PC-3 (cell line): ENCODE results near the gene KCTD16. TPM values are rescaled to one million over a fixed set of nuclear protein-coding genes. Genes with fewer than 3 reads are reported as not detected.

Experiments
- ATAC-seq: fragments of 200-7000 bp; cut with Tn5 transposase; 2 replicates; pipeline ENCODE4 v1.9.1; 2020; ENCODE audit warnings: mild to moderate bottlenecking, moderate library complexity
- BruUV-seq: library from RNA; stranded (reverse); fragments of 400-500 nt; replicated peaks from 2 replicates; lab custom pipeline; 2021; lab: Mats Ljungman, UMichigan
- CTCF ChIA-PET: fragments of 300-600 bp; sonication (Branson Sonifier 250); formaldehyde crosslinking; loops from one replicate; lab custom pipeline; 2022; ENCODE audit warnings: antibody characterized with exemption; lab: Charles Lee
- POLR2A ChIA-PET: fragments of 300-600 bp; sonication (Branson Sonifier 250); formaldehyde crosslinking; loops from one replicate; lab custom pipeline; 2022; ENCODE audit warnings: antibody characterized with exemption; ENCODE audit not compliant: unreplicated experiment; lab: Charles Lee
- DNase-seq: peaks from one replicate; pipeline ENCODE4 v3.0.0-alpha.2; 2015
- H2AFZ ChIP-seq: fragments of 300-600 bp; sonication (generic); 2 replicates; pipeline ENCODE4 v1.6.0; 2016; ENCODE audit warnings: antibody characterized with exemption, low read length
- H3F3A ChIP-seq: fragments of 300-600 bp; sonication (generic); one replicate; pipeline ENCODE4 v1.6.0; 2017; ENCODE audit warnings: antibody characterized with exemption, low read length, control low read depth, mild to moderate bottlenecking; ENCODE audit not compliant: unreplicated experiment
- H3K27ac ChIP-seq: fragments of 300-600 bp; sonication (generic); 2 replicates; pipeline ENCODE4 v1.5.1; 2016; ENCODE audit warnings: mild to moderate bottlenecking, low read length
- H3K27me3 ChIP-seq: fragments of 300-600 bp; sonication (generic); 2 replicates; pipeline ENCODE4 v1.6.1; 2016; ENCODE audit warnings: low read length, mixed read lengths
- H3K36me3 ChIP-seq: fragments of 300-600 bp; sonication (generic); 2 replicates; pipeline ENCODE4 v1.6.1; 2016; ENCODE audit warnings: low read depth, mixed run types, low read length, mixed read lengths
- H3K4me1 ChIP-seq: fragments of 300-600 bp; sonication (generic); 2 replicates; pipeline ENCODE4 v1.5.1; 2016; ENCODE audit warnings: low read length; ENCODE audit not compliant: insufficient read depth
- H3K4me2 ChIP-seq: fragments of 300-600 bp; sonication (generic); 2 replicates; pipeline ENCODE4 v1.6.0; 2016; ENCODE audit warnings: low read length
- H3K4me3 ChIP-seq: fragments of 300-600 bp; sonication (generic); 2 replicates; pipeline ENCODE4 v1.5.1; 2016; ENCODE audit warnings: mild to moderate bottlenecking, low read length, mixed read lengths
- H3K79me2 ChIP-seq: fragments of 300-600 bp; sonication (generic); 2 replicates; pipeline ENCODE4 v1.6.1; 2017; ENCODE audit warnings: low read length, mixed read lengths
- H3K9ac ChIP-seq: fragments of 300-600 bp; sonication (generic); 2 replicates; pipeline ENCODE4 v1.6.0; 2016; ENCODE audit warnings: mild to moderate bottlenecking, low read length
- H3K9me2 ChIP-seq: fragments of 300-600 bp; sonication (generic); replicated peaks from 2 replicates; pipeline ENCODE4 v1.6.1; 2016; ENCODE audit warnings: mixed run types, low read length, mixed read lengths
- H3K9me3 ChIP-seq: fragments of 300-600 bp; sonication (generic); 2 replicates; pipeline ENCODE4 v1.6.1; 2016; ENCODE audit warnings: low read length, mixed read lengths
- H4K20me1 ChIP-seq: fragments of 300-600 bp; sonication (generic); 2 replicates; pipeline ENCODE4 v1.6.1; 2016; ENCODE audit warnings: low read length, mixed read lengths
- EZH2 ChIP-seq: fragments of 300-600 bp; sonication (generic); IDR thresholded peaks from one replicate; pipeline ENCODE4 v1.6.1; 2017; ENCODE audit warnings: antibody characterized with exemption, mild to moderate bottlenecking, low read length; ENCODE audit not compliant: unreplicated experiment
- EZH2phosphoT487 ChIP-seq: fragments of 300-600 bp; sonication (generic); IDR thresholded peaks from 2 replicates; pipeline ENCODE4 v1.6.1; 2018; ENCODE audit warnings: mild to moderate bottlenecking, antibody characterized with exemption, low read length, borderline replicate concordance
- intact Hi-C: fragments of 100-400 bp; cut with micrococcal nuclease; formaldehyde crosslinking; loops from 2 replicates; pipeline ENCODE4 v1.9.0; 2023
- total RNA-seq: library from RNA; depleted of rRNA; stranded (reverse); fragments of >200 nt; gene quantifications from 2 replicates; pipeline ENCODE4 v1.2.3, GENCODE V29; 2014
- TF ChIP-seq, protein P1 (sequence below): fragments of 300-600 bp; sonication (generic); conservative IDR thresholded peaks from 2 replicates; pipeline ENCODE4 v1.5.1; 2017; ENCODE audit warnings: antibody characterized with exemption, low read depth, mild to moderate bottlenecking, low read length

Gene KCTD16
- total RNA-seq, 1 experiment from 2014 or later = not detected

GRCh38 chr5:144418719-144419118, 248.0 kb downstream of the KCTD16 start:
- no peak overlapping the region for H3K4me2 ChIP-seq
- BruUV-seq = no TSS peak
- H3K27ac ChIP-seq = no peak overlapping the region
- H3K4me3 ChIP-seq = no peak overlapping the region
- DNase-seq (no peak), ATAC-seq (no peak)
- TF ChIP-seq, protein P1, sequence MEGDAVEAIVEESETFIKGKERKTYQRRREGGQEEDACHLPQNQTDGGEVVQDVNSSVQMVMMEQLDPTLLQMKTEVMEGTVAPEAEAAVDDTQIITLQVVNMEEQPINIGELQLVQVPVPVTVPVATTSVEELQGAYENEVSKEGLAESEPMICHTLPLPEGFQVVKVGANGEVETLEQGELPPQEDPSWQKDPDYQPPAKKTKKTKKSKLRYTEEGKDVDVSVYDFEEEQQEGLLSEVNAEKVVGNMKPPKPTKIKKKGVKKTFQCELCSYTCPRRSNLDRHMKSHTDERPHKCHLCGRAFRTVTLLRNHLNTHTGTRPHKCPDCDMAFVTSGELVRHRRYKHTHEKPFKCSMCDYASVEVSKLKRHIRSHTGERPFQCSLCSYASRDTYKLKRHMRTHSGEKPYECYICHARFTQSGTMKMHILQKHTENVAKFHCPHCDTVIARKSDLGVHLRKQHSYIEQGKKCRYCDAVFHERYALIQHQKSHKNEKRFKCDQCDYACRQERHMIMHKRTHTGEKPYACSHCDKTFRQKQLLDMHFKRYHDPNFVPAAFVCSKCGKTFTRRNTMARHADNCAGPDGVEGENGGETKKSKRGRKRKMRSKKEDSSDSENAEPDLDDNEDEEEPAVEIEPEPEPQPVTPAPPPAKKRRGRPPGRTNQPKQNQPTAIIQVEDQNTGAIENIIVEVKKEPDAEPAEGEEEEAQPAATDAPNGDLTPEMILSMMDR = no peak
- TF ChIP-seq EZH2phosphoT487 = no peak
- no peak for TF ChIP-seq EZH2
- no peaks in the 10 kb centered on the region for H3K79me2 ChIP-seq
- no peaks in the 10 kb centered on the region for H3K4me1 ChIP-seq
- no peaks in the 10 kb centered on the region for H3K27me3 ChIP-seq
- no peak overlapping the region for H3K9ac ChIP-seq
- no peaks in the 10 kb centered on the region for H3K9me3 ChIP-seq
- CTCF ChIA-PET = no interaction called here
- H3K9me2 ChIP-seq = no peaks in the 10 kb centered on the region
- intact Hi-C loops = no loop called here
- no peak overlapping the region for H2AFZ ChIP-seq
- H4K20me1 ChIP-seq = no peaks in the 10 kb centered on the region
- H3K36me3 ChIP-seq = no peaks in the 10 kb centered on the region
- POLR2A ChIA-PET = no interaction called here
- no peaks in the 10 kb centered on the region for H3F3A ChIP-seq

DNA sequence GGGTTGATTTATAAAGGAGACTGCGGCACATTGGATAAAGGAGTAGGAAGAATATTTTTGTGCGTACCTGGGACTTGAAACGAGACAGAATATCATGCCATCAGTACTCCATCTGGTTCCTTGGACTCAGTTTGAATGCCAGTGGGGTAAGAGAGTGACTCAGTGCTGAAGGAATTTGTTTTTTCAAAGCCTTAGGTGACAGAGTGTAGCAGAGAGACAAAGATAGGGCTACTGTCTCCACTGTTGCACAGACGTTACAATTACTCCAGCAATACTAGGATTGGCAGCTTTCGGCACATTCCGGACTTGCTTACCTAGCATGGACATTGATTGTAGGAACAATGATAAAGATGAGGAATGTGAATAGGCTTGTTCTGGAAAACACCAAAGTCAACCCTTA, 250.7 kb downstream of the KCTD16 start:
- CTCF ChIA-PET = no interaction called here
- no peaks in the 10 kb centered on the region for H3K79me2 ChIP-seq
- no TSS peak for BruUV-seq
- H3K27ac ChIP-seq = no peak overlapping the region
- H3K4me2 ChIP-seq = no peak overlapping the region
- ATAC-seq (no peak), DNase-seq (no peak)
- TF ChIP-seq EZH2phosphoT487 (no peak), EZH2 (no peak)
- TF ChIP-seq, protein P1 = no peak
- H3K27me3 ChIP-seq = no peaks in the 10 kb centered on the region
- no peaks in the 10 kb centered on the region for H3K9me3 ChIP-seq
- H3F3A ChIP-seq = no peaks in the 10 kb centered on the region
- H3K9ac ChIP-seq = no peak overlapping the region
- H3K4me3 ChIP-seq = no peak overlapping the region
- H3K9me2 ChIP-seq = no peaks in the 10 kb centered on the region
- POLR2A ChIA-PET = no interaction called here
- H2AFZ ChIP-seq = no peak overlapping the region
- intact Hi-C loops = no loop called here
- no peaks in the 10 kb centered on the region for H3K36me3 ChIP-seq
- H3K4me1 ChIP-seq = no peaks in the 10 kb centered on the region
- no peaks in the 10 kb centered on the region for H4K20me1 ChIP-seq

DNA sequence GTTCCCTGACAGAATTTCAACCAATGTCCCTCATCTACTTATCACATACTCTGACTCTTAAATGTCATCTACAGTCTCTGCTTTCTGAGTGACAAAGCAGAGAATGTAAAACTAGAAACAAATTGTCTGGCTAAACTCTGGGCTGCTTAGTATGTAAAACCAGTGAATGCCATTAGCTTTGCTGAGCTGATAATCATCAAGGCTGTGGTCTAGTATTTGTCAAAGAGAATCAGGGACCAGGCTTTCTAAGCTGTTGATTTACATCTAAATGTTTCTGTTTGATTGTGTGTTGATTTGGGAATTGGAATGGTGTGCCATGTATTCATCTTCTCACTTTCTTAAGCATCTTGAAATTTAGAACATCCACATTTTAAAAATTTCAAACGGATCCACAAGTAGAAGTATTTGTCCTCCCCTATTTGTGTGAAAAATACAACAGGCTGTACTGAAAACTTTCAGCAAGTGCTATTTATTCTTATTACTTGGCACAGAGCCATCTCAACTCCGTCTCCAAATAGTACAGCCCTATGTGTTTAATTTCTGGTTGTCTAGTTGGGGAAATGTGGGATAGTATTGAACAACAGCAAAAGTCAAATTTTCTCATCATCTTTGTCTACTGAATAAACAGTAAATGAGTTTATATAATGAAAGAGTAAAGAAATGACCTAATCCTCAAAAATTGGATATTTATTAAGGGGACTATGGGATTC, 251.5 kb downstream of the KCTD16 start:
- H3K27me3 ChIP-seq = no peaks in the 10 kb centered on the region
- no peak overlapping the region for H3K4me2 ChIP-seq
- no peak overlapping the region for H3K9ac ChIP-seq
- no peak for ATAC-seq
- no peaks in the 10 kb centered on the region for H3F3A ChIP-seq
- TF ChIP-seq, protein P1 = no peak
- TF ChIP-seq EZH2 (no peak), EZH2phosphoT487 (no peak)
- no TSS peak for BruUV-seq
- H4K20me1 ChIP-seq = no peaks in the 10 kb centered on the region
- H3K36me3 ChIP-seq = no peaks in the 10 kb centered on the region
- H3K4me3 ChIP-seq = no peak overlapping the region
- no peaks in the 10 kb centered on the region for H3K79me2 ChIP-seq
- no peaks in the 10 kb centered on the region for H3K9me3 ChIP-seq
- no peaks in the 10 kb centered on the region for H3K9me2 ChIP-seq
- ChIA-PET CTCF (no interaction called here), POLR2A (no interaction called here)
- H3K27ac ChIP-seq = no peak overlapping the region
- intact Hi-C loops = no loop called here
- no peak for DNase-seq
- H2AFZ ChIP-seq = no peak overlapping the region
- no peaks in the 10 kb centered on the region for H3K4me1 ChIP-seq
